ENCODE data around the gene CCDC34.

Gene CCDC34

DNA sequence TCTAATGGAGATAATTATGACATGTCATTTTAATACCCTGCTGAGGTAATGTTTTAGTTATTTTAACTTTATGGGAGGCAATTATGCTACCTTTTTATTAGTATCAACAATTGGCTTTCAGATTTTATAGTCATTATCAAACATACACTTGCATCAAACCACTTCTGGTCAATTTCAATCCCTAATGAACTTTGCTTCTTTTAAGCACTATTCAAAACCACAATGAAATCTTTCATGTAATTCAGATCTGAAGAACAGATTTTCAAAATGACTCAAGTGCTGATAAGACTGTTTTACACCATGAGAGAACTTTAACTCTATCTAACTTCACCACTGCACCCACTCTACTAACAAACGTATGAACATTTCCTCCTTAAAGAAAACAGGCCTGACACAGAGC is 25.9 kb upstream of the CCDC34 start:
- TF ChIP-seq, protein P1, sequence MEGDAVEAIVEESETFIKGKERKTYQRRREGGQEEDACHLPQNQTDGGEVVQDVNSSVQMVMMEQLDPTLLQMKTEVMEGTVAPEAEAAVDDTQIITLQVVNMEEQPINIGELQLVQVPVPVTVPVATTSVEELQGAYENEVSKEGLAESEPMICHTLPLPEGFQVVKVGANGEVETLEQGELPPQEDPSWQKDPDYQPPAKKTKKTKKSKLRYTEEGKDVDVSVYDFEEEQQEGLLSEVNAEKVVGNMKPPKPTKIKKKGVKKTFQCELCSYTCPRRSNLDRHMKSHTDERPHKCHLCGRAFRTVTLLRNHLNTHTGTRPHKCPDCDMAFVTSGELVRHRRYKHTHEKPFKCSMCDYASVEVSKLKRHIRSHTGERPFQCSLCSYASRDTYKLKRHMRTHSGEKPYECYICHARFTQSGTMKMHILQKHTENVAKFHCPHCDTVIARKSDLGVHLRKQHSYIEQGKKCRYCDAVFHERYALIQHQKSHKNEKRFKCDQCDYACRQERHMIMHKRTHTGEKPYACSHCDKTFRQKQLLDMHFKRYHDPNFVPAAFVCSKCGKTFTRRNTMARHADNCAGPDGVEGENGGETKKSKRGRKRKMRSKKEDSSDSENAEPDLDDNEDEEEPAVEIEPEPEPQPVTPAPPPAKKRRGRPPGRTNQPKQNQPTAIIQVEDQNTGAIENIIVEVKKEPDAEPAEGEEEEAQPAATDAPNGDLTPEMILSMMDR (IDR thresholded peaks at IDR 0.05; ENCODE audit: borderline replicate concordance, extremely low read depth, low read length, poor library complexity, severe bottlenecking): no peak
- TF ChIP-seq EZH2 (IDR thresholded peaks at IDR 0.05; ENCODE audit: borderline replicate concordance, low read depth, low read length, severe bottlenecking): no peak
- H3K4me1 ChIP-seq (ENCODE audit: insufficient read depth, low read length): no peaks in the 10 kb centered on the region
- no peak overlapping the region for H2AFZ ChIP-seq (ENCODE audit: low read depth, low read length)
- H3K4me3 ChIP-seq (ENCODE audit: low read depth in 1 of 2, low read length in 2 of 2): no peak overlapping the region
- DNase-seq: no peak
- no peaks in the 10 kb centered on the region for H4K20me1 ChIP-seq (ENCODE audit: insufficient read depth, low read length)
- H3K36me3 ChIP-seq (ENCODE audit: insufficient read depth, low read length): no peaks in the 10 kb centered on the region
- ATAC-seq (ENCODE audit: insufficient read depth, low read depth): no peak
- no peak overlapping the region for H3K9ac ChIP-seq (ENCODE audit: low read depth, low read length)
- H3K27me3 ChIP-seq (ENCODE audit: insufficient read depth, low read length, poor library complexity): no peaks in the 10 kb centered on the region
- no peak overlapping the region for H3K4me2 ChIP-seq (ENCODE audit: insufficient read depth, low read length)
- no peaks in the 10 kb centered on the region for H3K79me2 ChIP-seq (ENCODE audit: insufficient read depth, low read length)
- no peaks in the 10 kb centered on the region for H3K9me3 ChIP-seq (ENCODE audit: insufficient read depth, low read length, severe bottlenecking)
- no peak overlapping the region for H3K27ac ChIP-seq (ENCODE audit: low read length)

DNA sequence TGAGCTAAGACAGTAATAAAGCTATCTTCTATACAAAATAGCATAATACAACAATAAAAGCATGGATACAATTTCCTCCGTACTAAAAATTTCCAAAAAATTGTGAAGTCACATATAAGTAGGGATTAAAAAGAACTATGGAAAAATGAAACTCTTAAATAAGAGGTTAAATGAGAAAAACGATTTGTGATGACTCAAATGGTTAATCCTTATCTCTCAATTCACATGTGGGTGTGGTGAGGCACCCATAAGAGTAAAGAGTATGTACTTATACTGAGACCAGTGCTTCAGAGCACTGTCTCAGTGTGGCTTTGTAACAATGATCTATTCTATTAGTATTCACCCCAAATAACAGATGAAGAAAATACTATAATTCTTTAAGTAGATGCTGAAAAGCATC is 25.0 kb upstream of the CCDC34 start:
- Histone ChIP-seq H3K27ac (ENCODE audit: low read length) (no peak overlapping the region), H3K27me3 (ENCODE audit: insufficient read depth, low read length, poor library complexity) (no peaks in the 10 kb centered on the region), H3K9me3 (ENCODE audit: insufficient read depth, low read length, severe bottlenecking) (no peaks in the 10 kb centered on the region), H3K4me3 (ENCODE audit: low read depth in 1 of 2, low read length in 2 of 2) (no peak overlapping the region), H2AFZ (ENCODE audit: low read depth, low read length) (no peak overlapping the region), H3K4me1 (ENCODE audit: insufficient read depth, low read length) (no peaks in the 10 kb centered on the region), H4K20me1 (ENCODE audit: insufficient read depth, low read length) (no peaks in the 10 kb centered on the region), H3K36me3 (ENCODE audit: insufficient read depth, low read length) (no peaks in the 10 kb centered on the region), H3K79me2 (ENCODE audit: insufficient read depth, low read length) (no peaks in the 10 kb centered on the region), H3K9ac (ENCODE audit: low read depth, low read length) (no peak overlapping the region), H3K4me2 (ENCODE audit: insufficient read depth, low read length) (no peak overlapping the region)
- ATAC-seq (ENCODE audit: insufficient read depth, low read depth) (no peak), DNase-seq (no peak)
- TF ChIP-seq EZH2 (IDR thresholded peaks at IDR 0.05; ENCODE audit: borderline replicate concordance, low read depth, low read length, severe bottlenecking): no peak
- TF ChIP-seq, protein P1 (IDR thresholded peaks at IDR 0.05; ENCODE audit: borderline replicate concordance, extremely low read depth, low read length, poor library complexity, severe bottlenecking): no peak

DNA sequence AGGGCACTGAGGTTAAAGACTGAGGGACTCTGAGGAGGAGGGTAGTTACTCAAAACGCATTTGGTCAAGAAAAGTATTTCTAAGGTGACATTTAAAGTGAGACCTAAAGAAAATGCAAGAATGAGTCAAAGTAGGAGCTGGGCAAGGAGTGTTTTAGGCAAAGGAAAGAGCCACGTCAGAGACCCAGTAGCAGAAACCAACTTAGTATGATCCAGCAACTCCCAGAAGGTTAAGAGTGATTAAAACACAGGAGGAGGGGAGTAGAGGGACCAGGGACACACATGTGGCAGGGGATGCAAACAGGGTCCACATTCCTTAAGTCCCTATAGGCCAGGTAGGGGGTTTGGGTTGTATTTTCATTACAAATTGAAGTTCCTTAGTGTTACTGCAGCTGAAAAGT is 24.3 kb upstream of the CCDC34 start:
- no peak overlapping the region for H3K27ac ChIP-seq (ENCODE audit: low read length)
- no peaks in the 10 kb centered on the region for H3K9me3 ChIP-seq (ENCODE audit: insufficient read depth, low read length, severe bottlenecking)
- H3K9ac ChIP-seq (ENCODE audit: low read depth, low read length): no peak overlapping the region
- H3K4me1 ChIP-seq (ENCODE audit: insufficient read depth, low read length): no peaks in the 10 kb centered on the region
- H3K4me2 ChIP-seq (ENCODE audit: insufficient read depth, low read length): no peak overlapping the region
- no peaks in the 10 kb centered on the region for H4K20me1 ChIP-seq (ENCODE audit: insufficient read depth, low read length)
- no peak overlapping the region for H3K4me3 ChIP-seq (ENCODE audit: low read depth in 1 of 2, low read length in 2 of 2)
- no peaks in the 10 kb centered on the region for H3K27me3 ChIP-seq (ENCODE audit: insufficient read depth, low read length, poor library complexity)
- ATAC-seq (ENCODE audit: insufficient read depth, low read depth): no peak
- no peak overlapping the region for H2AFZ ChIP-seq (ENCODE audit: low read depth, low read length)
- TF ChIP-seq EZH2 (IDR thresholded peaks at IDR 0.05; ENCODE audit: borderline replicate concordance, low read depth, low read length, severe bottlenecking): no peak
- TF ChIP-seq, protein P1 (IDR thresholded peaks at IDR 0.05; ENCODE audit: borderline replicate concordance, extremely low read depth, low read length, poor library complexity, severe bottlenecking): no peak
- H3K36me3 ChIP-seq (ENCODE audit: insufficient read depth, low read length): no peaks in the 10 kb centered on the region
- no peak for DNase-seq
- H3K79me2 ChIP-seq (ENCODE audit: insufficient read depth, low read length): no peaks in the 10 kb centered on the region

Data from DND-41 (cell line).